ENCODE measurements around the gene COL11A2. TPM values are rescaled to one million over a fixed set of nuclear protein-coding genes. Genes with fewer than 3 reads are reported as not detected.

Gene COL11A2
- total RNA-seq, 1 donor from 2014 or later = 1.2 TPM

- Histone ChIP-seq H3K36me3 (peaks cover 35% of the 10 kb centered on the region), H3K4me1 (peaks cover 22% of the 10 kb centered on the region), H3K9me3 (no peaks in the 10 kb centered on the region), H3K4me3 (peak overlapping the region; percentile 40), H3K27me3 (peaks cover 19% of the 10 kb centered on the region), H3K27ac (no peak overlapping the region)
- DNase-seq (no peak), ATAC-seq (peak; percentile 28)
- intact Hi-C loops (cut with DNase I) = no loop called here
- TF ChIP-seq CTCF (IDR thresholded peaks at IDR 0.05) = no peak
Measured at GRCh38 chr6:33192671-33193602, 670 bp upstream of the COL11A2 start.

- H3K27ac ChIP-seq = no peak overlapping the region
- no peaks in the 10 kb centered on the region for H3K9me3 ChIP-seq
- intact Hi-C loops (cut with DNase I) = no loop called here
- no peak for DNase-seq
- no peak for TF ChIP-seq CTCF (IDR thresholded peaks at IDR 0.05)
- peaks cover 19% of the 10 kb centered on the region for H3K27me3 ChIP-seq
- H3K4me3 ChIP-seq = no peak overlapping the region
- peaks cover 12% of the 10 kb centered on the region for H3K4me1 ChIP-seq
- peaks cover 26% of the 10 kb centered on the region for H3K36me3 ChIP-seq
- ATAC-seq = no peak
Measured at GRCh38 chr6:33191383-33192104, 723 bp downstream of the COL11A2 start.

- peaks cover 19% of the 10 kb centered on the region for H3K27me3 ChIP-seq
- peaks cover 17% of the 10 kb centered on the region for H3K36me3 ChIP-seq
- H3K27ac ChIP-seq = no peak overlapping the region
- H3K4me3 ChIP-seq = no peak overlapping the region
- ATAC-seq (no peak), DNase-seq (no peak)
- H3K9me3 ChIP-seq = no peaks in the 10 kb centered on the region
- peaks cover 12% of the 10 kb centered on the region for H3K4me1 ChIP-seq
- no peak for TF ChIP-seq CTCF (IDR thresholded peaks at IDR 0.05)
- intact Hi-C loops (cut with DNase I) = no loop called here
Measured at GRCh38 chr6:33190504-33191107, 1.7 kb downstream of the COL11A2 start.

GRCh38 chr6:33189625-33190448 is 2.4 kb downstream of the COL11A2 start:
- Histone ChIP-seq H3K27ac (no peak overlapping the region), H3K27me3 (peaks cover 19% of the 10 kb centered on the region), H3K4me3 (no peak overlapping the region), H3K36me3 (peaks cover 9% of the 10 kb centered on the region), H3K4me1 (peaks cover 12% of the 10 kb centered on the region), H3K9me3 (no peaks in the 10 kb centered on the region)
- DNase-seq (no peak), ATAC-seq (no peak)
- intact Hi-C loops (cut with DNase I) = no loop called here
- TF ChIP-seq CTCF (IDR thresholded peaks at IDR 0.05) = no peak

GRCh38 chr6:33189164-33189563 is 3.1 kb downstream of the COL11A2 start:
- intact Hi-C loops (cut with DNase I) = no loop called here
- Histone ChIP-seq H3K4me3 (no peak overlapping the region), H3K27me3 (peaks cover 19% of the 10 kb centered on the region), H3K9me3 (no peaks in the 10 kb centered on the region), H3K27ac (no peak overlapping the region), H3K4me1 (peaks cover 12% of the 10 kb centered on the region), H3K36me3 (peaks cover 2% of the 10 kb centered on the region)
- ATAC-seq = no peak
- no peak for TF ChIP-seq CTCF (IDR thresholded peaks at IDR 0.05)
- DNase-seq = no peak

Measured in upper lobe of right lung (tissue), 1 donor.